HG03565 (cell line): ENCODE data around the gene AFF3.

Source experiments
- ATAC-seq: cut with Tn5 transposase; IDR thresholded peaks from one replicate; pipeline ENCODE4 v1.9.1; 2021; ENCODE audit warnings: mild to moderate bottlenecking, moderate library complexity; ENCODE audit not compliant: unreplicated experiment

Gene AFF3

GRCh38 chr2:99898336-99899048 lies 243.9 kb downstream of the AFF3 start:
- ATAC-seq: no peak

- ATAC-seq: no peak
These were observed 251.0 kb downstream of the AFF3 start for GRCh38 chr2:99891428-99891780.

GRCh38 chr2:99890568-99891427 lies 251.6 kb downstream of the AFF3 start:
- no peak for ATAC-seq

- no peak for ATAC-seq
These were observed 253.8 kb downstream of the AFF3 start for GRCh38 chr2:99888617-99889016.

- no peak for ATAC-seq
These were observed 256.0 kb downstream of the AFF3 start for GRCh38 chr2:99886418-99886817.

- ATAC-seq: no peak
These were observed 259.0 kb downstream of the AFF3 start for GRCh38 chr2:99883358-99883757.

GRCh38 chr2:99881901-99882591 lies 260.3 kb downstream of the AFF3 start:
- ATAC-seq: no peak

- no peak for ATAC-seq
These were observed 261.5 kb downstream of the AFF3 start for GRCh38 chr2:99880964-99881294.

GRCh38 chr2:99880148-99880963 lies 262.0 kb downstream of the AFF3 start:
- ATAC-seq: no peak

- no peak for ATAC-seq
These were observed 262.9 kb downstream of the AFF3 start for GRCh38 chr2:99879481-99879880.

- no peak for ATAC-seq
These were observed 263.6 kb downstream of the AFF3 start for GRCh38 chr2:99878581-99879350.

GRCh38 chr2:99877963-99878362 lies 264.4 kb downstream of the AFF3 start:
- no peak for ATAC-seq

- ATAC-seq: no peak
These were observed 265.4 kb downstream of the AFF3 start for GRCh38 chr2:99876956-99877355.

GRCh38 chr2:99875627-99876201 lies 266.7 kb downstream of the AFF3 start:
- ATAC-seq: no peak

- no peak for ATAC-seq
These were observed 274.1 kb downstream of the AFF3 start for GRCh38 chr2:99868260-99868659.

- no peak for ATAC-seq
These were observed 274.6 kb downstream of the AFF3 start for GRCh38 chr2:99867770-99868169.

- no peak for ATAC-seq
These were observed 276.3 kb downstream of the AFF3 start for GRCh38 chr2:99865818-99866676.

GRCh38 chr2:99864561-99865553 lies 277.5 kb downstream of the AFF3 start:
- ATAC-seq: no peak
